MM.1S (cell line): ENCODE measurements around the gene PARP8.

ENCODE experiments used
- DNase-seq: peaks from one replicate; pipeline ENCODE4 v3.0.0-alpha.2; 2015
- H2AFZ ChIP-seq: fragments of 300-600 bp; sonication (generic); 2 replicates; pipeline ENCODE4 v1.6.0; 2016; ENCODE audit warnings: antibody characterized with exemption, low read length
- H3F3A ChIP-seq: fragments of 300-600 bp; sonication (generic); 2 replicates; pipeline ENCODE4 v1.6.1; 2016; ENCODE audit warnings: mild to moderate bottlenecking, antibody characterized with exemption, low read length, moderate library complexity, mixed read lengths; ENCODE audit not compliant: insufficient read depth
- H3K27ac ChIP-seq: fragments of 300-600 bp; sonication (generic); 2 replicates; pipeline ENCODE4 v1.5.1; 2016; ENCODE audit warnings: mild to moderate bottlenecking, low read length
- H3K27me3 ChIP-seq: fragments of 300-600 bp; sonication (generic); replicated peaks from 2 replicates; pipeline ENCODE4 v1.6.0; 2016; ENCODE audit warnings: low read length; ENCODE audit not compliant: insufficient read depth
- H3K36me3 ChIP-seq: fragments of 300-600 bp; sonication (generic); replicated peaks from 2 replicates; pipeline ENCODE4 v1.6.1; 2016; ENCODE audit warnings: mild to moderate bottlenecking, low read length, mixed read lengths; ENCODE audit not compliant: insufficient read depth
- H3K4me1 ChIP-seq: fragments of 300-600 bp; sonication (generic); 2 replicates; pipeline ENCODE4 v1.6.1; 2016; ENCODE audit warnings: low read length, mixed read lengths
- H3K4me2 ChIP-seq: fragments of 300-600 bp; sonication (generic); 2 replicates; pipeline ENCODE4 v1.6.0; 2016; ENCODE audit warnings: low read depth, low read length
- H3K4me3 ChIP-seq: fragments of 300-600 bp; sonication (generic); 2 replicates; pipeline ENCODE4 v1.5.1; 2016; ENCODE audit warnings: low read length, mixed read lengths
- H3K79me2 ChIP-seq: fragments of 300-600 bp; sonication (generic); 2 replicates; pipeline ENCODE4 v1.6.1; 2016; ENCODE audit warnings: mixed run types, low read length, mixed read lengths
- H3K9ac ChIP-seq: fragments of 300-600 bp; sonication (generic); 2 replicates; pipeline ENCODE4 v1.6.1; 2016; ENCODE audit warnings: low read length, mixed read lengths
- H3K9me2 ChIP-seq: fragments of 300-600 bp; sonication (generic); replicated peaks from 2 replicates; pipeline ENCODE4 v1.6.1; 2016; ENCODE audit warnings: mild to moderate bottlenecking, low read length, mixed read lengths; ENCODE audit not compliant: insufficient read depth
- H3K9me3 ChIP-seq: fragments of 300-600 bp; sonication (generic); replicated peaks from 2 replicates; pipeline ENCODE4 v1.6.1; 2016; ENCODE audit warnings: mild to moderate bottlenecking, low read length, mixed read lengths; ENCODE audit not compliant: insufficient read depth
- H4K20me1 ChIP-seq: fragments of 300-600 bp; sonication (generic); 2 replicates; pipeline ENCODE4 v1.6.1; 2016; ENCODE audit warnings: mild to moderate bottlenecking, low read length, moderate library complexity, mixed read lengths; ENCODE audit not compliant: insufficient read depth
- EZH2 ChIP-seq: fragments of 300-600 bp; sonication (generic); optimal IDR thresholded peaks from 2 replicates; pipeline ENCODE3; 2017; ENCODE audit warnings: low read depth, mild to moderate bottlenecking, antibody characterized with exemption, low read length, mixed read lengths
- EZH2phosphoT487 ChIP-seq: fragments of 300-600 bp; sonication (generic); IDR thresholded peaks from 2 replicates; pipeline ENCODE4 v1.6.1; 2018; ENCODE audit warnings: antibody characterized with exemption, low read length
- TF ChIP-seq, protein P1 (sequence below): fragments of 300-600 bp; sonication (generic); IDR thresholded peaks from 2 replicates; pipeline ENCODE4 v1.5.1; 2016; ENCODE audit warnings: antibody characterized with exemption, low read length, mixed read lengths

The PARP8 gene

GRCh38 chr5:50646591-50646990, 19.8 kb upstream of the PARP8 start:
- no peak overlapping the region for H3K27ac ChIP-seq
- no peaks in the 10 kb centered on the region for H4K20me1 ChIP-seq
- no peaks in the 10 kb centered on the region for H3K4me1 ChIP-seq
- H3K4me3 ChIP-seq: no peak overlapping the region
- H3K9me2 ChIP-seq: no peaks in the 10 kb centered on the region
- H3K4me2 ChIP-seq: no peak overlapping the region
- no peak for TF ChIP-seq EZH2
- TF ChIP-seq, protein P1, sequence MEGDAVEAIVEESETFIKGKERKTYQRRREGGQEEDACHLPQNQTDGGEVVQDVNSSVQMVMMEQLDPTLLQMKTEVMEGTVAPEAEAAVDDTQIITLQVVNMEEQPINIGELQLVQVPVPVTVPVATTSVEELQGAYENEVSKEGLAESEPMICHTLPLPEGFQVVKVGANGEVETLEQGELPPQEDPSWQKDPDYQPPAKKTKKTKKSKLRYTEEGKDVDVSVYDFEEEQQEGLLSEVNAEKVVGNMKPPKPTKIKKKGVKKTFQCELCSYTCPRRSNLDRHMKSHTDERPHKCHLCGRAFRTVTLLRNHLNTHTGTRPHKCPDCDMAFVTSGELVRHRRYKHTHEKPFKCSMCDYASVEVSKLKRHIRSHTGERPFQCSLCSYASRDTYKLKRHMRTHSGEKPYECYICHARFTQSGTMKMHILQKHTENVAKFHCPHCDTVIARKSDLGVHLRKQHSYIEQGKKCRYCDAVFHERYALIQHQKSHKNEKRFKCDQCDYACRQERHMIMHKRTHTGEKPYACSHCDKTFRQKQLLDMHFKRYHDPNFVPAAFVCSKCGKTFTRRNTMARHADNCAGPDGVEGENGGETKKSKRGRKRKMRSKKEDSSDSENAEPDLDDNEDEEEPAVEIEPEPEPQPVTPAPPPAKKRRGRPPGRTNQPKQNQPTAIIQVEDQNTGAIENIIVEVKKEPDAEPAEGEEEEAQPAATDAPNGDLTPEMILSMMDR: no peak
- no peak for TF ChIP-seq EZH2phosphoT487
- H3K27me3 ChIP-seq: no peaks in the 10 kb centered on the region
- DNase-seq: no peak
- H2AFZ ChIP-seq: no peak overlapping the region
- no peaks in the 10 kb centered on the region for H3K36me3 ChIP-seq
- H3K79me2 ChIP-seq: no peaks in the 10 kb centered on the region
- H3F3A ChIP-seq: no peaks in the 10 kb centered on the region
- H3K9me3 ChIP-seq: no peaks in the 10 kb centered on the region
- no peak overlapping the region for H3K9ac ChIP-seq

DNA sequence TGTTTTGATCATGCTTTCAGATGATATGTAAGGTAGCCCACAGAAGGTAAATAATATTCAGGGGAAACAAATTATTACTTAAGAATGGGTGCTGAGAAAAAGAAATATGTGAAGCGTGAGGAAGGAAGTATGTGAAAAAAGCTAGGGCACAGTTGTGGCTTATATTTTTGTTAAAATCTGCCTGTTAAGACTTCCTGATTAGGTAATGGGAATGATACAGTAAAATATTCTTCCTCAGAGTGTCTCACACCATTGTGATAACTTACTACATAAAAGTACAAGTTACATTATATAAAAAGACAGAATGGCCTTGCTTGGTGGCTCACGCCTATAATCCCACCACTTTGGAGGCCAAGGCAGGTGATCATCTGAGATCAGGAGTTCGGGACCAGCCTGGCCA, 18.7 kb upstream of the PARP8 start:
- Histone ChIP-seq H2AFZ (no peak overlapping the region), H3K4me2 (no peak overlapping the region), H3K36me3 (no peaks in the 10 kb centered on the region), H3K27ac (no peak overlapping the region), H3K9ac (no peak overlapping the region), H3K9me2 (no peaks in the 10 kb centered on the region), H3K4me1 (no peaks in the 10 kb centered on the region), H4K20me1 (no peaks in the 10 kb centered on the region), H3K27me3 (no peaks in the 10 kb centered on the region), H3F3A (no peaks in the 10 kb centered on the region), H3K4me3 (no peak overlapping the region), H3K79me2 (no peaks in the 10 kb centered on the region), H3K9me3 (no peaks in the 10 kb centered on the region)
- TF ChIP-seq EZH2phosphoT487: no peak
- DNase-seq: no peak

DNA sequence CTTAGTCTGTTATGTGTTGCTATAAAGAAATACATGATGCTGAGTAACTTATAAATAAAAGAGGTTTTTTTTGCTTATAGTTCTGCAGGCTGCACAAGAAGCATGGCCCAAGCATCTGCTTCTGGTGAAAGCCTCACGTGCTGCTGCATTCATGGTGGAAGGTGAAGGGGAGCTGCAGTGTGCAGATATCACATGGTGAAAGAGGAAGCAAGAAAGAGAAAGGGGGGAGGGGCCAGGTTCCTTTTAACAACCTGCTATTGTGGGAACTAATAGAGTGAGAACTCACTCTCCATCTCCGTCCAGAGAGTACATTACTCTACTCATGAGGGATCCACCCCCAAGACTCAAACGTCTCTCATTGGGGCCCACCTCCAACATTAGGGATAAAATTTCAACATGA, 12.5 kb upstream of the PARP8 start:
- H3K36me3 ChIP-seq: no peaks in the 10 kb centered on the region
- no peaks in the 10 kb centered on the region for H3K9me2 ChIP-seq
- H3K9ac ChIP-seq: no peak overlapping the region
- no peaks in the 10 kb centered on the region for H3F3A ChIP-seq
- H3K4me1 ChIP-seq: 0 out of 2 replicates have a peak, but pooled peaks cover 7% of the 10 kb centered on the region
- H3K27me3 ChIP-seq: no peaks in the 10 kb centered on the region
- no peaks in the 10 kb centered on the region for H4K20me1 ChIP-seq
- H3K79me2 ChIP-seq: no peaks in the 10 kb centered on the region
- no peak overlapping the region for H3K27ac ChIP-seq
- H3K4me2 ChIP-seq: no peak overlapping the region
- H3K4me3 ChIP-seq: no peak overlapping the region
- no peak overlapping the region for H2AFZ ChIP-seq
- DNase-seq: no peak
- TF ChIP-seq, protein P1: no peak
- TF ChIP-seq EZH2 (no peak), EZH2phosphoT487 (no peak)
- no peaks in the 10 kb centered on the region for H3K9me3 ChIP-seq

- no peaks in the 10 kb centered on the region for H3F3A ChIP-seq
- no peaks in the 10 kb centered on the region for H3K27me3 ChIP-seq
- no peak overlapping the region for H3K4me3 ChIP-seq
- no peak overlapping the region for H3K9ac ChIP-seq
- H3K4me1 ChIP-seq: 0 out of 2 replicates have a peak, but pooled peaks cover 7% of the 10 kb centered on the region
- no peak overlapping the region for H3K27ac ChIP-seq
- H3K9me2 ChIP-seq: no peaks in the 10 kb centered on the region
- no peaks in the 10 kb centered on the region for H3K79me2 ChIP-seq
- no peak overlapping the region for H2AFZ ChIP-seq
- no peaks in the 10 kb centered on the region for H4K20me1 ChIP-seq
- no peaks in the 10 kb centered on the region for H3K36me3 ChIP-seq
- no peak overlapping the region for H3K4me2 ChIP-seq
- TF ChIP-seq, protein P1: no peak
- TF ChIP-seq EZH2phosphoT487: no peak
- TF ChIP-seq EZH2: no peak
- DNase-seq: no peak
- H3K9me3 ChIP-seq: no peaks in the 10 kb centered on the region
Measured at GRCh38 chr5:50655067-50655809, 11.2 kb upstream of the PARP8 start.
